ENCODE results near the gene RRP1B.

DNA sequence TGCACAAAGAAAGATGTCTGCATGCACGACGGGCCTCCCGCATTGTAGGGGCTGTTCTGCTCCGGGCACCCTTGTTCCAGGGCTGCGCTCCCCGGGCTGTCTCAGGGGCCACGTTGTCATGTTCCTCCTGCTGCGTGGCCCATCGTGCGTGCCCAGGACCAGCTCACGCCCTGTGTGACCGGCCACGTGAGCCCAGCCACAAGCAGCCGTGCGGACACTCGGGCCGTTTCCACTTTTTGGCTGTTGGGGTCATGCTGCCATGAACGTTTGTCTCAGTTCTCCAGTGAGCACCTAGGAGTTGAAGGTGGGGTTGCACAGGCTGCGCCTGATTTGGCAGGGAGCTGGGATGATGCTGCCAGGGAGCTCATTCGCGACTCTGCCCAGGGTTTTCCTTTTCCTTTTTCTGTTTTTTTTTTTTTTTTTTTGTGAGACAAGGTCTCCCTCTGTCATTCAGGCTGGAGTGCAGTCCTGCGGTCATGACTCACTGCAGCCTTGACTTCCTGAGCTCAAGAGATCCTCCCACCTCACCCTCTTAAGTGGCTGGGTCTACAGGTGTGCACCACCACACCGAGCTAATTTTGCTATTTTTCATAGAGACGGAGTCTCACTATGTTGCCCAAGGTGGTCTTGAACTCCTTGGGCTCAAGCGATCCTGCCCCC lies 77.0 kb downstream of the RRP1B start:
- TF ChIP-seq, protein P1, sequence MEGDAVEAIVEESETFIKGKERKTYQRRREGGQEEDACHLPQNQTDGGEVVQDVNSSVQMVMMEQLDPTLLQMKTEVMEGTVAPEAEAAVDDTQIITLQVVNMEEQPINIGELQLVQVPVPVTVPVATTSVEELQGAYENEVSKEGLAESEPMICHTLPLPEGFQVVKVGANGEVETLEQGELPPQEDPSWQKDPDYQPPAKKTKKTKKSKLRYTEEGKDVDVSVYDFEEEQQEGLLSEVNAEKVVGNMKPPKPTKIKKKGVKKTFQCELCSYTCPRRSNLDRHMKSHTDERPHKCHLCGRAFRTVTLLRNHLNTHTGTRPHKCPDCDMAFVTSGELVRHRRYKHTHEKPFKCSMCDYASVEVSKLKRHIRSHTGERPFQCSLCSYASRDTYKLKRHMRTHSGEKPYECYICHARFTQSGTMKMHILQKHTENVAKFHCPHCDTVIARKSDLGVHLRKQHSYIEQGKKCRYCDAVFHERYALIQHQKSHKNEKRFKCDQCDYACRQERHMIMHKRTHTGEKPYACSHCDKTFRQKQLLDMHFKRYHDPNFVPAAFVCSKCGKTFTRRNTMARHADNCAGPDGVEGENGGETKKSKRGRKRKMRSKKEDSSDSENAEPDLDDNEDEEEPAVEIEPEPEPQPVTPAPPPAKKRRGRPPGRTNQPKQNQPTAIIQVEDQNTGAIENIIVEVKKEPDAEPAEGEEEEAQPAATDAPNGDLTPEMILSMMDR (IDR thresholded peaks at IDR 0.05; ENCODE audit: insufficient read depth, low read length): no peak
- TF ChIP-seq POLR2AphosphoS5 (IDR thresholded peaks at IDR 0.05; ENCODE audit: low read depth) (no peak), GABPA (IDR thresholded peaks at IDR 0.05; ENCODE audit: low read depth) (no peak)
- TF ChIP-seq, protein P2, sequence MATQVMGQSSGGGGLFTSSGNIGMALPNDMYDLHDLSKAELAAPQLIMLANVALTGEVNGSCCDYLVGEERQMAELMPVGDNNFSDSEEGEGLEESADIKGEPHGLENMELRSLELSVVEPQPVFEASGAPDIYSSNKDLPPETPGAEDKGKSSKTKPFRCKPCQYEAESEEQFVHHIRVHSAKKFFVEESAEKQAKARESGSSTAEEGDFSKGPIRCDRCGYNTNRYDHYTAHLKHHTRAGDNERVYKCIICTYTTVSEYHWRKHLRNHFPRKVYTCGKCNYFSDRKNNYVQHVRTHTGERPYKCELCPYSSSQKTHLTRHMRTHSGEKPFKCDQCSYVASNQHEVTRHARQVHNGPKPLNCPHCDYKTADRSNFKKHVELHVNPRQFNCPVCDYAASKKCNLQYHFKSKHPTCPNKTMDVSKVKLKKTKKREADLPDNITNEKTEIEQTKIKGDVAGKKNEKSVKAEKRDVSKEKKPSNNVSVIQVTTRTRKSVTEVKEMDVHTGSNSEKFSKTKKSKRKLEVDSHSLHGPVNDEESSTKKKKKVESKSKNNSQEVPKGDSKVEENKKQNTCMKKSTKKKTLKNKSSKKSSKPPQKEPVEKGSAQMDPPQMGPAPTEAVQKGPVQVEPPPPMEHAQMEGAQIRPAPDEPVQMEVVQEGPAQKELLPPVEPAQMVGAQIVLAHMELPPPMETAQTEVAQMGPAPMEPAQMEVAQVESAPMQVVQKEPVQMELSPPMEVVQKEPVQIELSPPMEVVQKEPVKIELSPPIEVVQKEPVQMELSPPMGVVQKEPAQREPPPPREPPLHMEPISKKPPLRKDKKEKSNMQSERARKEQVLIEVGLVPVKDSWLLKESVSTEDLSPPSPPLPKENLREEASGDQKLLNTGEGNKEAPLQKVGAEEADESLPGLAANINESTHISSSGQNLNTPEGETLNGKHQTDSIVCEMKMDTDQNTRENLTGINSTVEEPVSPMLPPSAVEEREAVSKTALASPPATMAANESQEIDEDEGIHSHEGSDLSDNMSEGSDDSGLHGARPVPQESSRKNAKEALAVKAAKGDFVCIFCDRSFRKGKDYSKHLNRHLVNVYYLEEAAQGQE (IDR thresholded peaks at IDR 0.05; ENCODE audit: insufficient replicate concordance, low read depth): no peak
